ENCODE measurements around the gene MYH15. TPM values are rescaled to one million over a fixed set of nuclear protein-coding genes. Genes with fewer than 3 reads are reported as not detected.

Gene MYH15
- polyA plus RNA-seq, 1 experiment = 0.68 TPM

DNA sequence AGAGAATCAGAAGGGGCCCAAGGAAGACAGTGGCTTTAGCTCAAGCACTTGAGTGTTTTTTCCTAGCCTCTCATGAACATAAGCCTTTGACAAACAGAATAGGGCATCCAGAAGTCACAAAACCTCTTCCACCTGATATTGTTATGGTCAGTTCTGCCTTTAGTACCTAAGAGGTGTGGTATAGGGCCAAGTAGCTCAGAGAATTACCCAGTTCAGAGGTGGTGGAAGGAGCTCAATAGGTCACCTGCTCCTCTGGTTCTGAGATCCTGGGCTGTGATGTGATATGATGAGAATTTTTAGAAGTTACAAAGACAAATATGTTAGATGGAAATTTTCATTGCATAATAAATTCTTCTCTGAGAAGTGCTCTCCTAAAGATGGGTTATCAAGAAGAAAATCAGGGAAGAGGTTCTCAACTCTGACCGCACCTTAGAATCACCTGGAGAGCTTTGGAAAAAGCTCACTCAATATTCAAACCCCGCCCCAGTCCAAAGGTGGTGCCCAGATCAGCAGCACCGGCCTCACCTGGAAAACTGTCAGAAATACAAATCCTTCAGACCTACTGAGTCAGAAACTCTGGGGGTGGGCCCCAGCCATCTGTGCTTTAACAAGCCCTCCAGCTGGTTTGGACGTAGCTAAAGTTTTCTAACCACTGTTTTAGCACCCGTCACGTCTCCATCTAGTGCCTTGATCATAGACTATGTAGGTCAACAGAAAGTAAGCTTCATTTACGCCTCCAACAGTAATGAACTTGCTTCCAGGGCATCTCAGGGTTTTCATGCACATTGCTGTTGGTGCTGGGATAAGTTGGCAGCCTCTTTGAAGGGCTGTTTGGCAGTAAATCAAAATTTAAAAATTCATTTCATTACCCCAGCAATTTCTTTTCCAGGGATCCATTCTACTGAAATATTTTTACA lies 101.3 kb downstream of the MYH15 start:
- no peak for DNase-seq (ENCODE audit: low read depth, low spot score)
- no peak overlapping the region for H3K27ac ChIP-seq (ENCODE audit: low read depth, low read length)
- H3K4me3 ChIP-seq (ENCODE audit: low read depth, low read length) = no peak overlapping the region
- POLR2A ChIA-PET = interaction anchor here (0.6 kb wide), 1 partner anchor 481 kb away, joined by 3 read pairs; no protein-coding TSS in a partner anchor
- TF ChIP-seq, protein P1, sequence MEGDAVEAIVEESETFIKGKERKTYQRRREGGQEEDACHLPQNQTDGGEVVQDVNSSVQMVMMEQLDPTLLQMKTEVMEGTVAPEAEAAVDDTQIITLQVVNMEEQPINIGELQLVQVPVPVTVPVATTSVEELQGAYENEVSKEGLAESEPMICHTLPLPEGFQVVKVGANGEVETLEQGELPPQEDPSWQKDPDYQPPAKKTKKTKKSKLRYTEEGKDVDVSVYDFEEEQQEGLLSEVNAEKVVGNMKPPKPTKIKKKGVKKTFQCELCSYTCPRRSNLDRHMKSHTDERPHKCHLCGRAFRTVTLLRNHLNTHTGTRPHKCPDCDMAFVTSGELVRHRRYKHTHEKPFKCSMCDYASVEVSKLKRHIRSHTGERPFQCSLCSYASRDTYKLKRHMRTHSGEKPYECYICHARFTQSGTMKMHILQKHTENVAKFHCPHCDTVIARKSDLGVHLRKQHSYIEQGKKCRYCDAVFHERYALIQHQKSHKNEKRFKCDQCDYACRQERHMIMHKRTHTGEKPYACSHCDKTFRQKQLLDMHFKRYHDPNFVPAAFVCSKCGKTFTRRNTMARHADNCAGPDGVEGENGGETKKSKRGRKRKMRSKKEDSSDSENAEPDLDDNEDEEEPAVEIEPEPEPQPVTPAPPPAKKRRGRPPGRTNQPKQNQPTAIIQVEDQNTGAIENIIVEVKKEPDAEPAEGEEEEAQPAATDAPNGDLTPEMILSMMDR (IDR thresholded peaks at IDR 0.05; ENCODE audit: low read depth, low read length) = no peak
- no peaks in the 10 kb centered on the region for H3K9me3 ChIP-seq (ENCODE audit: control insufficient read depth, insufficient read depth, low read length)
- CTCF ChIA-PET = interaction anchor here (1.2 to 1.7 kb wide), 2 partner anchors 471 to 481 kb away, joined by 6 read pairs; no protein-coding TSS in a partner anchor
- H3K27me3 ChIP-seq (ENCODE audit: control insufficient read depth, insufficient read depth, low read length) = no peaks in the 10 kb centered on the region

DNA sequence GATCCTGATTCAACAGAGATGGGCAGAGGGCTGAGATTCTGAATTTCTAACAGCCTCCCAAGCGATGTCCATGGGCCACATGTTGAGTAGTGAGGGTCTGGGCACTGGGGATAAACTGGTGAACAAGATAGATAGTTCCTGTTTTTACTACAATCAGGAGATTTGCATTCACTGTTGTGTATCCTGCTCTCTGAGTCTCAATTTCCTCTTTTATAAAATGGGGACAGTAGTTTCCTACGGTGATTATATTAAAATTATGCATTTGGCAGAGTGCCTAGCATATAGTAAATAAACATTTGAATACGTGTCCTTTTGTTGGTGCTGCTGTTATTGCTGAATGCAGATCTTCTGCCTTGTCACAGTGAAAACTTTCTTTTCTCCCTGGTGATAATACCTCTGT lies 102.5 kb downstream of the MYH15 start:
- no peak for DNase-seq (ENCODE audit: low read depth, low spot score)
- Histone ChIP-seq H3K9me3 (ENCODE audit: control insufficient read depth, insufficient read depth, low read length) (no peaks in the 10 kb centered on the region), H3K27me3 (ENCODE audit: control insufficient read depth, insufficient read depth, low read length) (no peaks in the 10 kb centered on the region), H3K27ac (ENCODE audit: low read depth, low read length) (no peak overlapping the region), H3K4me3 (ENCODE audit: low read depth, low read length) (no peak overlapping the region)
- TF ChIP-seq, protein P1 (IDR thresholded peaks at IDR 0.05; ENCODE audit: low read depth, low read length) = no peak
- ChIA-PET POLR2A (no interaction called here), CTCF (interaction anchor here (0.9 to 1.3 kb wide), 2 partner anchors 70 to 469 kb away, joined by 4 read pairs; no protein-coding TSS in a partner anchor)

DNA sequence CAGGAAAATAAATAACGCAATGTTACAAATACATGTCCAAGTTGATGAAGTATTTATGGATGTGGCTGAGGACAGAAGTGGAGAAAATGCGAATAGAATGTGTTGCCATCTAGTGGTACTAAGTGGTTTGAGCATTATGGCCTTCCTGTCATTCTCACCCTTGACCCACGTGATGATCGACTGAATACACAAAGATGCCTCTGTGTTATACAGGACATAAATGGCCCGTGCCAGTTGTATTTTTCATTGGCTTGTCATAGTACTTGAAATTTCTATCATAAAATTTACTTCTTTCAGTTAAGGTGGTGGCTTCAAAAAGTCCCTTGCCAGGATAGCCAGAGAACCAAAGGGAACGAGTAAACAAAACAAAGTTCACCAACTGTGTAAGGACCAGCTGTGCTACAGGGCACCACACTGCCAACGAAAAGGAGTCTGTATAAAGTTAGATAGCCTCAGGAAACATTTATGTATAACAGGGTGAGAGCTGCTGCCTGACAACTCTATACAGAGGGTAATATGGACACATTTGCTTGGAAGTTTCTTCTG lies 103.7 kb downstream of the MYH15 start:
- Histone ChIP-seq H3K27ac (ENCODE audit: low read depth, low read length) (no peak overlapping the region), H3K4me3 (ENCODE audit: low read depth, low read length) (no peak overlapping the region), H3K27me3 (ENCODE audit: control insufficient read depth, insufficient read depth, low read length) (no peaks in the 10 kb centered on the region), H3K9me3 (ENCODE audit: control insufficient read depth, insufficient read depth, low read length) (no peaks in the 10 kb centered on the region)
- POLR2A ChIA-PET = no interaction called here
- TF ChIP-seq, protein P1 (IDR thresholded peaks at IDR 0.05; ENCODE audit: low read depth, low read length) = peak; percentile 80
- peak; percentile 16 for DNase-seq (ENCODE audit: low read depth, low spot score)
- CTCF ChIA-PET = interaction anchor here (0.7 to 2.2 kb wide), 4 partner anchors 71 to 468 kb away, joined by 4 to 11 read pairs (median 6); partner anchors contain the start of gene IFT57

DNA sequence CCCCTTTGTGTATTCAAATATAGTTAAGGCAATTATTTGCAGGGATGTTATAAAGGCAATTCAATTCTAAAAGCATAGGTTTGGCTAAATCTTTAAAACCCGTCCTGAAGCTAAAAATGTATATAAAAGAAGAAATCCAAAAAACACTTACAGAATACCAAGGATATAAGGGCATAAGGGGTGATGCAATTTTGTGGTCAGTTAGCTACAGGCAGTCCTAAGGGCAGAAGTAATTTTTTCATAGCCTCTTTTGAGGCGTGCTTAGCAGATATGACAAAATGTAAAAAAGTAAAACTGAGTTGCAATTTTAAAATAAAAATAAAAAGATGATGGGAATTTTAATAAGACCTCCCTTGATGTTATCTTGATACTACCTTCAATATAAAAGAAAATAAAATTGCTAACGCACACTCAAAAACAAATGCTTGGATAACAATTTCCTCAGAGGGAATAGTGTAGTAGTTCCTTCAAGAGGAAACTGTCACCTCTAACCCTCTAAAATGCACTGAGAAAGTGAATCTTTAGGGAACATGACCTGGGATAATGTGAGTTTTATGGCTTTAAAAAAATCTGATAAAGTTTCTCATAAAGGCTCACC lies 104.2 kb downstream of the MYH15 start:
- ChIA-PET POLR2A (no interaction called here), CTCF (interaction anchor here (0.7 to 5.1 kb wide), 9 partner anchors 12 to 1171 kb away, joined by 3 to 28 read pairs (median 5); partner anchors contain the start of gene IFT57)
- no peaks in the 10 kb centered on the region for H3K27me3 ChIP-seq (ENCODE audit: control insufficient read depth, insufficient read depth, low read length)
- TF ChIP-seq, protein P1 (IDR thresholded peaks at IDR 0.05; ENCODE audit: low read depth, low read length) = no peak
- DNase-seq (ENCODE audit: low read depth, low spot score) = no peak
- H3K4me3 ChIP-seq (ENCODE audit: low read depth, low read length) = no peak overlapping the region
- H3K27ac ChIP-seq (ENCODE audit: low read depth, low read length) = no peak overlapping the region
- no peaks in the 10 kb centered on the region for H3K9me3 ChIP-seq (ENCODE audit: control insufficient read depth, insufficient read depth, low read length)
